SK-N-SH (cell line): ENCODE data around the gene PLAC1. TPM values are rescaled to one million over a fixed set of nuclear protein-coding genes. Genes with fewer than 3 reads are reported as not detected.

Experiments used
- CTCF ChIA-PET: fragments of 300-600, 350-600 bp; formaldehyde crosslinking; extraction: SDS; loops from one replicate; lab custom pipeline; 2021; lab: Yijun Ruan, JAX
- POLR2A ChIA-PET: fragments of 350-600 bp; sonication (Branson Sonifier 250); formaldehyde crosslinking; extraction: SDS; loops from one replicate; lab custom pipeline; 2020; ENCODE audit warnings: antibody characterized with exemption, inconsistent platforms; lab: Yijun Ruan, JAX
- DNase-seq: peaks from one replicate; pipeline ENCODE4 v3.0.0; 2012
- H2AFZ ChIP-seq: fragments of 200-600 bp; sonication (generic); 2 replicates; pipeline ENCODE4 v1.8.1; 2016; ENCODE audit warnings: antibody characterized with exemption, mild to moderate bottlenecking, low read depth
- H3F3A ChIP-seq: fragments of 200-600 bp; sonication (generic); replicated peaks from 2 replicates; pipeline ENCODE3; 2016; ENCODE audit warnings: antibody characterized with exemption, mild to moderate bottlenecking; ENCODE audit not compliant: insufficient read depth
- H3K27ac ChIP-seq, 2 experiments: fragments of 200-500 bp in 1 of 2; fragments of 200-600 bp in 1 of 2; sonication (Bioruptor generic) in 1 of 2; sonication (generic), shearing (Covaris generic) in 1 of 2; 2 replicates each; pipeline versions ENCODE4 v1.5.1 to v1.6.1; 2014 to 2016; ENCODE audit warnings: low read depth in 2 of 2, inconsistent platforms in 1 of 2, low read length in 1 of 2, mild to moderate bottlenecking in 1 of 2, mixed read lengths in 1 of 2
- H3K27me3 ChIP-seq: fragments of 200-600 bp; sonication (generic), shearing (Covaris generic); 2 replicates; pipeline ENCODE4 v1.6.1; 2016; ENCODE audit warnings: mixed run types; ENCODE audit not compliant: insufficient read depth
- H3K36me3 ChIP-seq, 2 experiments: fragments of 200-500 bp in 1 of 2; fragments of 200-600 bp in 1 of 2; sonication (Bioruptor generic) in 1 of 2; sonication (generic) in 1 of 2; replicated peaks in 1 of 2; 2 replicates each; pipeline versions ENCODE3 to v1.5.1; 2014 to 2016; ENCODE audit warnings: low read length in 1 of 2, mild to moderate bottlenecking in 1 of 2; ENCODE audit not compliant: insufficient read depth in 2 of 2, control insufficient read depth in 1 of 2
- H3K4me1 ChIP-seq, 2 experiments: fragments of 200-500 bp in 1 of 2; fragments of 200-600 bp in 1 of 2; sonication (Bioruptor generic) in 1 of 2; sonication (generic), shearing (Covaris generic) in 1 of 2; 2 replicates each; pipeline versions ENCODE4 v1.5.1 to v1.6.1; 2014 to 2016; ENCODE audit warnings: low read depth in 1 of 2, low read length in 1 of 2, mixed run types in 1 of 2; ENCODE audit not compliant: insufficient read depth in 2 of 2, control insufficient read depth in 1 of 2
- H3K4me2 ChIP-seq: fragments of 200-600 bp; sonication (generic), shearing (Covaris generic); 2 replicates; pipeline ENCODE4 v1.6.1; 2017; ENCODE audit warnings: mixed run types
- H3K4me3 ChIP-seq, 2 experiments: fragments of 200-500 bp in 1 of 2; fragments of 200-600 bp in 1 of 2; sonication (Bioruptor generic) in 1 of 2; sonication (generic), shearing (Covaris generic) in 1 of 2; 2 replicates each; pipeline versions ENCODE4 v1.5.1 to v1.8.1; 2014 to 2016; ENCODE audit warnings: low read depth in 2 of 2, inconsistent platforms in 1 of 2, low read length in 1 of 2, mild to moderate bottlenecking in 1 of 2, mixed read lengths in 1 of 2, moderate library complexity in 1 of 2
- H3K79me2 ChIP-seq: fragments of 200-600 bp; sonication (generic); 2 replicates; pipeline ENCODE4 v1.8.1; 2017; ENCODE audit warnings: mild to moderate bottlenecking; ENCODE audit not compliant: insufficient read depth
- H3K9ac ChIP-seq: fragments of 200-600 bp; sonication (generic); 2 replicates; pipeline ENCODE4 v1.6.1; 2017; ENCODE audit warnings: mixed run types
- H3K9me2 ChIP-seq: fragments of 200-600 bp; sonication (generic); 2 replicates; pipeline ENCODE4 v1.6.1; 2017; ENCODE audit warnings: mixed run types
- H3K9me3 ChIP-seq: fragments of 200-600 bp; sonication (generic); 2 replicates; pipeline ENCODE4 v1.6.1; 2017; ENCODE audit warnings: mixed run types, mild to moderate bottlenecking, moderate library complexity
- H4K20me1 ChIP-seq: fragments of 200-600 bp; sonication (generic); 2 replicates; pipeline ENCODE4 v1.6.1; 2017; ENCODE audit warnings: mild to moderate bottlenecking, mixed run types; ENCODE audit not compliant: insufficient read depth
- CHD2 ChIP-seq: fragments of 150-350 bp; IDR thresholded peaks from 2 replicates; pipeline ENCODE4 v1.6.1; 2018; ENCODE audit warnings: low read length; ENCODE audit not compliant: partially characterized antibody
- ELF1 ChIP-seq: IDR thresholded peaks from 2 replicates; pipeline ENCODE4 v1.4.0; 2012
- EZH2phosphoT487 ChIP-seq: fragments of 200-600 bp; sonication (generic); IDR thresholded peaks from 2 replicates; pipeline ENCODE4 v1.6.1; 2017; ENCODE audit warnings: low read depth, mixed run types, mild to moderate bottlenecking, antibody characterized with exemption, moderate library complexity, borderline replicate concordance
- FOSL2 ChIP-seq: IDR thresholded peaks from 2 replicates; pipeline ENCODE4 v1.4.0; 2012; ENCODE audit warnings: low read depth, mild to moderate bottlenecking, moderate library complexity, borderline replicate concordance
- FOXJ3 ChIP-seq: sonication (generic); formaldehyde crosslinking; IDR thresholded peaks from 2 replicates; pipeline ENCODE4 v1.5.1; 2020; ENCODE audit warnings: mild to moderate bottlenecking, missing genetic modification reagents
- FOXM1 ChIP-seq: IDR thresholded peaks from 2 replicates; pipeline ENCODE4 v1.4.0; 2012; ENCODE audit warnings: low read depth, mild to moderate bottlenecking
- GABPA ChIP-seq: IDR thresholded peaks from 2 replicates; pipeline ENCODE4 v1.4.0; 2012; ENCODE audit warnings: low read depth, mild to moderate bottlenecking
- GATA2 ChIP-seq: sonication (generic); formaldehyde crosslinking; IDR thresholded peaks from 2 replicates; pipeline ENCODE4 v1.5.0; 2020; ENCODE audit warnings: mild to moderate bottlenecking, missing genetic modification reagents
- JUND ChIP-seq: IDR thresholded peaks from 2 replicates; pipeline ENCODE4 v1.4.0; 2012
- MXI1 ChIP-seq: IDR thresholded peaks from 2 replicates; pipeline ENCODE4 v1.6.1; 2012; ENCODE audit warnings: mild to moderate bottlenecking, low read depth, low read length, improper control_type of control experiment
- RCOR1 ChIP-seq: fragments of 150-350 bp; IDR thresholded peaks from 2 replicates; pipeline ENCODE4 v1.6.1; 2017; ENCODE audit warnings: antibody characterized with exemption, low read length
- RFX5 ChIP-seq: IDR thresholded peaks from 2 replicates; pipeline ENCODE4 v1.6.1; 2012; ENCODE audit warnings: mild to moderate bottlenecking, improper control_type of control experiment, low read length
- RXRA ChIP-seq: IDR thresholded peaks from 2 replicates; pipeline ENCODE4 v1.4.0; 2012; ENCODE audit warnings: low read depth, mild to moderate bottlenecking, borderline replicate concordance
- SIN3A ChIP-seq: IDR thresholded peaks from 2 replicates; pipeline ENCODE4 v1.6.1; 2012; ENCODE audit warnings: low read depth, mild to moderate bottlenecking, low read length, moderate library complexity, borderline replicate concordance
- SMC3 ChIP-seq: IDR thresholded peaks from 2 replicates; pipeline ENCODE4 v1.6.1; 2012; ENCODE audit warnings: low read depth, low read length, improper control_type of control experiment
- TAF1 ChIP-seq: IDR thresholded peaks from 2 replicates; pipeline ENCODE4 v1.6.1; 2012; ENCODE audit warnings: low read depth, mild to moderate bottlenecking, low read length, moderate library complexity, borderline replicate concordance
- TCF12 ChIP-seq: IDR thresholded peaks from 2 replicates; pipeline ENCODE4 v1.4.0; 2012
- TEAD4 ChIP-seq: IDR thresholded peaks from 2 replicates; pipeline ENCODE4 v1.4.0; 2012; ENCODE audit warnings: mild to moderate bottlenecking, borderline replicate concordance; ENCODE audit not compliant: insufficient read depth
- WGBS: methylation state at CpG from one replicate; pipeline ENCODE4 v1.1.6; 2017; ENCODE audit warnings: low lambda C conversion rate; 5-methylcytosine and 5-hydroxymethylcytosine counted together
- polyA plus RNA-seq, 3 experiments: library from polyadenylated mRNA; depleted of rRNA; stranded (reverse); fragments of >200 nt; gene quantifications; 2 replicates each; pipeline ENCODE4 v1.2.3, GENCODE V29; 2012
- TF ChIP-seq, protein P1 (sequence below): IDR thresholded peaks from 2 replicates; pipeline ENCODE4 v1.6.1; 2012; ENCODE audit warnings: mild to moderate bottlenecking, low read depth, low read length, moderate library complexity
- TF ChIP-seq, protein P2 (sequence below): fragments of 150-350 bp; IDR thresholded peaks from 2 replicates; pipeline ENCODE4 v1.6.1; 2016; ENCODE audit warnings: mild to moderate bottlenecking, low read depth, low read length
- TF ChIP-seq, protein P3 (sequence below): fragments of 200-600 bp; sonication (generic); IDR thresholded peaks from 2 replicates; pipeline ENCODE4 v1.6.1; 2017; ENCODE audit warnings: antibody characterized with exemption, mild to moderate bottlenecking, moderate library complexity
- TF ChIP-seq, protein P4 (sequence below): fragments of 150-350 bp; IDR thresholded peaks from 2 replicates; pipeline ENCODE4 v1.6.1; 2017; ENCODE audit warnings: antibody characterized with exemption, low read length, low read depth, borderline replicate concordance
- TF ChIP-seq, protein P5 (sequence below): IDR thresholded peaks from 2 replicates; pipeline ENCODE4 v1.4.0; 2012; ENCODE audit warnings: low read depth, borderline replicate concordance

Gene PLAC1
- polyA plus RNA-seq, 1 of the 3 experiments (the other 2 are of a cell fraction) = 50.9 TPM

DNA sequence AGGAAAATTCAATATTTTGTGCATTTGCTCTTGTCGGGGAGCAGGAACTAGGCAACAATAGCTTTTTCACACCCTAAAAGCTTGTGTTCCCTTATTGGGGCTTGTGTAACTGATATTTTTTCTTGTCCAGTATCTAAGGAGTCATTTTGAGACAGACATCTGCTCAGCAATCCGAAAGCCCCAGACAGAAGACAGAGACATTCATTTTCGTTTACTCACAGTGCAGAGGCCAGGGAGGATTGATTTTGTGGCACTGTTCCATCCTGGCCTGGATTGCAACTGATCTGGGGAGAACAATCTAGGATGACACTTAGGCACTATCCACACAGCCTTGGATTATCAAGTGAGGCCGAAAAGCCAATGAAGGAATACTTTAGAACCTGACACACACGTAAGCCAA is 27.4 kb upstream of the PLAC1 start (continued):
- TF ChIP-seq FOSL2 (peak; percentile 85; the same call in 1 of the 2 replicates), RFX5 (no peak), TCF12 (peak; percentile 100), FOXM1 (peak; percentile 92), GATA2 (CRISPR knock-in tag) (no peak), RCOR1 (peak; percentile 19; the same call in 1 of the 2 replicates), SMC3 (no peak), ELF1 (0 out of 2 replicates have a peak, but pooled peaks have one; percentile 35), EZH2phosphoT487 (no peak), RXRA (peak; percentile 91), FOXJ3 (CRISPR knock-in tag) (no peak)
- TF ChIP-seq, protein P1, sequence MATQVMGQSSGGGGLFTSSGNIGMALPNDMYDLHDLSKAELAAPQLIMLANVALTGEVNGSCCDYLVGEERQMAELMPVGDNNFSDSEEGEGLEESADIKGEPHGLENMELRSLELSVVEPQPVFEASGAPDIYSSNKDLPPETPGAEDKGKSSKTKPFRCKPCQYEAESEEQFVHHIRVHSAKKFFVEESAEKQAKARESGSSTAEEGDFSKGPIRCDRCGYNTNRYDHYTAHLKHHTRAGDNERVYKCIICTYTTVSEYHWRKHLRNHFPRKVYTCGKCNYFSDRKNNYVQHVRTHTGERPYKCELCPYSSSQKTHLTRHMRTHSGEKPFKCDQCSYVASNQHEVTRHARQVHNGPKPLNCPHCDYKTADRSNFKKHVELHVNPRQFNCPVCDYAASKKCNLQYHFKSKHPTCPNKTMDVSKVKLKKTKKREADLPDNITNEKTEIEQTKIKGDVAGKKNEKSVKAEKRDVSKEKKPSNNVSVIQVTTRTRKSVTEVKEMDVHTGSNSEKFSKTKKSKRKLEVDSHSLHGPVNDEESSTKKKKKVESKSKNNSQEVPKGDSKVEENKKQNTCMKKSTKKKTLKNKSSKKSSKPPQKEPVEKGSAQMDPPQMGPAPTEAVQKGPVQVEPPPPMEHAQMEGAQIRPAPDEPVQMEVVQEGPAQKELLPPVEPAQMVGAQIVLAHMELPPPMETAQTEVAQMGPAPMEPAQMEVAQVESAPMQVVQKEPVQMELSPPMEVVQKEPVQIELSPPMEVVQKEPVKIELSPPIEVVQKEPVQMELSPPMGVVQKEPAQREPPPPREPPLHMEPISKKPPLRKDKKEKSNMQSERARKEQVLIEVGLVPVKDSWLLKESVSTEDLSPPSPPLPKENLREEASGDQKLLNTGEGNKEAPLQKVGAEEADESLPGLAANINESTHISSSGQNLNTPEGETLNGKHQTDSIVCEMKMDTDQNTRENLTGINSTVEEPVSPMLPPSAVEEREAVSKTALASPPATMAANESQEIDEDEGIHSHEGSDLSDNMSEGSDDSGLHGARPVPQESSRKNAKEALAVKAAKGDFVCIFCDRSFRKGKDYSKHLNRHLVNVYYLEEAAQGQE = 0 out of 2 replicates have a peak, but pooled peaks have one; percentile 62
- TF ChIP-seq, protein P2, sequence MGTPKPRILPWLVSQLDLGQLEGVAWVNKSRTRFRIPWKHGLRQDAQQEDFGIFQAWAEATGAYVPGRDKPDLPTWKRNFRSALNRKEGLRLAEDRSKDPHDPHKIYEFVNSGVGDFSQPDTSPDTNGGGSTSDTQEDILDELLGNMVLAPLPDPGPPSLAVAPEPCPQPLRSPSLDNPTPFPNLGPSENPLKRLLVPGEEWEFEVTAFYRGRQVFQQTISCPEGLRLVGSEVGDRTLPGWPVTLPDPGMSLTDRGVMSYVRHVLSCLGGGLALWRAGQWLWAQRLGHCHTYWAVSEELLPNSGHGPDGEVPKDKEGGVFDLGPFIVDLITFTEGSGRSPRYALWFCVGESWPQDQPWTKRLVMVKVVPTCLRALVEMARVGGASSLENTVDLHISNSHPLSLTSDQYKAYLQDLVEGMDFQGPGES = no peak
- TF ChIP-seq, protein P3, sequence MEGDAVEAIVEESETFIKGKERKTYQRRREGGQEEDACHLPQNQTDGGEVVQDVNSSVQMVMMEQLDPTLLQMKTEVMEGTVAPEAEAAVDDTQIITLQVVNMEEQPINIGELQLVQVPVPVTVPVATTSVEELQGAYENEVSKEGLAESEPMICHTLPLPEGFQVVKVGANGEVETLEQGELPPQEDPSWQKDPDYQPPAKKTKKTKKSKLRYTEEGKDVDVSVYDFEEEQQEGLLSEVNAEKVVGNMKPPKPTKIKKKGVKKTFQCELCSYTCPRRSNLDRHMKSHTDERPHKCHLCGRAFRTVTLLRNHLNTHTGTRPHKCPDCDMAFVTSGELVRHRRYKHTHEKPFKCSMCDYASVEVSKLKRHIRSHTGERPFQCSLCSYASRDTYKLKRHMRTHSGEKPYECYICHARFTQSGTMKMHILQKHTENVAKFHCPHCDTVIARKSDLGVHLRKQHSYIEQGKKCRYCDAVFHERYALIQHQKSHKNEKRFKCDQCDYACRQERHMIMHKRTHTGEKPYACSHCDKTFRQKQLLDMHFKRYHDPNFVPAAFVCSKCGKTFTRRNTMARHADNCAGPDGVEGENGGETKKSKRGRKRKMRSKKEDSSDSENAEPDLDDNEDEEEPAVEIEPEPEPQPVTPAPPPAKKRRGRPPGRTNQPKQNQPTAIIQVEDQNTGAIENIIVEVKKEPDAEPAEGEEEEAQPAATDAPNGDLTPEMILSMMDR = no peak

GRCh38 chrX:134684956-134685355 is 26.7 kb upstream of the PLAC1 start:
- DNase-seq = no peak
- CTCF ChIA-PET = no interaction called here
- no peak overlapping the region for H3K9ac ChIP-seq
- peak overlapping the region; percentile 77 to 88 for H3K27ac ChIP-seq
- H3K4me3 ChIP-seq = no peak overlapping the region
- H3K9me2 ChIP-seq = no peaks in the 10 kb centered on the region
- 86% methylated on average over 1 of the region's 1 CpG for WGBS
- H3K27me3 ChIP-seq = no peaks in the 10 kb centered on the region
- no peaks in the 10 kb centered on the region for H4K20me1 ChIP-seq
- no peaks in the 10 kb centered on the region for H3K9me3 ChIP-seq
- H3K4me1 ChIP-seq = peaks cover 17% of the 10 kb centered on the region in 2 experiments
- 0 out of 2 replicates have a peak overlapping the region, but pooled peaks have one; percentile 36 for H2AFZ ChIP-seq
- peaks cover 25% of the 10 kb centered on the region for H3F3A ChIP-seq
- no peak overlapping the region for H3K4me2 ChIP-seq
- POLR2A ChIA-PET = no interaction called here
- H3K79me2 ChIP-seq = no peaks in the 10 kb centered on the region
- no peaks in the 10 kb centered on the region for H3K36me3 ChIP-seq
- TF ChIP-seq FOSL2 = no peak
- TF ChIP-seq, protein P4, sequence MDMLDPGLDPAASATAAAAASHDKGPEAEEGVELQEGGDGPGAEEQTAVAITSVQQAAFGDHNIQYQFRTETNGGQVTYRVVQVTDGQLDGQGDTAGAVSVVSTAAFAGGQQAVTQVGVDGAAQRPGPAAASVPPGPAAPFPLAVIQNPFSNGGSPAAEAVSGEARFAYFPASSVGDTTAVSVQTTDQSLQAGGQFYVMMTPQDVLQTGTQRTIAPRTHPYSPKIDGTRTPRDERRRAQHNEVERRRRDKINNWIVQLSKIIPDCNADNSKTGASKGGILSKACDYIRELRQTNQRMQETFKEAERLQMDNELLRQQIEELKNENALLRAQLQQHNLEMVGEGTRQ = no peak
- no peak for TF ChIP-seq JUND
- TF ChIP-seq GABPA = no peak
- no peak for TF ChIP-seq TEAD4
- no peak for TF ChIP-seq TAF1
- no peak for TF ChIP-seq FOXM1
- TF ChIP-seq, protein P5, sequence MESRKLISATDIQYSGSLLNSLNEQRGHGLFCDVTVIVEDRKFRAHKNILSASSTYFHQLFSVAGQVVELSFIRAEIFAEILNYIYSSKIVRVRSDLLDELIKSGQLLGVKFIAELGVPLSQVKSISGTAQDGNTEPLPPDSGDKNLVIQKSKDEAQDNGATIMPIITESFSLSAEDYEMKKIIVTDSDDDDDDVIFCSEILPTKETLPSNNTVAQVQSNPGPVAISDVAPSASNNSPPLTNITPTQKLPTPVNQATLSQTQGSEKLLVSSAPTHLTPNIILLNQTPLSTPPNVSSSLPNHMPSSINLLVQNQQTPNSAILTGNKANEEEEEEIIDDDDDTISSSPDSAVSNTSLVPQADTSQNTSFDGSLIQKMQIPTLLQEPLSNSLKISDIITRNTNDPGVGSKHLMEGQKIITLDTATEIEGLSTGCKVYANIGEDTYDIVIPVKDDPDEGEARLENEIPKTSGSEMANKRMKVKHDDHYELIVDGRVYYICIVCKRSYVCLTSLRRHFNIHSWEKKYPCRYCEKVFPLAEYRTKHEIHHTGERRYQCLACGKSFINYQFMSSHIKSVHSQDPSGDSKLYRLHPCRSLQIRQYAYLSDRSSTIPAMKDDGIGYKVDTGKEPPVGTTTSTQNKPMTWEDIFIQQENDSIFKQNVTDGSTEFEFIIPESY = no peak
- no peak for TF ChIP-seq SIN3A
- no peak for TF ChIP-seq CHD2
- TF ChIP-seq MXI1 = no peak
